ENCODE data around the gene RNF215. TPM values are rescaled to one million over a fixed set of nuclear protein-coding genes. Genes with fewer than 3 reads are reported as not detected.

The RNF215 gene
- total RNA-seq, 1 experiment from 2014 or later, result 24.0 TPM

- peaks cover 11% of the 10 kb centered on the region; the same call in 1 of the 2 replicates for H3F3A ChIP-seq (ENCODE audit: insufficient read depth, low read depth)
- H3K4me2 ChIP-seq, result peak overlapping the region; percentile 92
- H3K27ac ChIP-seq, result no peak overlapping the region
- H3K9me2 ChIP-seq (ENCODE audit: insufficient read depth), result no peaks in the 10 kb centered on the region
- ChIA-PET POLR2A (ENCODE audit: unreplicated experiment) (interaction anchor here (1.0 kb wide), 1 partner anchor 31 kb away, joined by 7 read pairs; no protein-coding TSS in a partner anchor), CTCF (no interaction called here)
- H2AFZ ChIP-seq, result no peak overlapping the region
- H3K4me1 ChIP-seq (replicated peaks; ENCODE audit: insufficient read depth), result peaks cover 18% of the 10 kb centered on the region
- intact Hi-C loops (cut with micrococcal nuclease; ENCODE audit: unreplicated experiment), result loop anchor here (2.0 kb wide), 2 partner anchors 59 to 69 kb away; partner anchors contain the start of gene CASTOR1
- peaks cover 8% of the 10 kb centered on the region; the same call in 1 of the 2 replicates for H3K36me3 ChIP-seq (ENCODE audit: low read depth)
- no peaks in the 10 kb centered on the region for H3K27me3 ChIP-seq (ENCODE audit: insufficient read depth, low read depth)
- H3K9me3 ChIP-seq (ENCODE audit: insufficient read depth, low read depth), result no peaks in the 10 kb centered on the region
- H4K20me1 ChIP-seq (ENCODE audit: insufficient read depth), result peaks cover 34% of the 10 kb centered on the region
- DNase-seq, result no peak
- no peak for TF ChIP-seq EZH2 (IDR thresholded peaks at IDR 0.05; ENCODE audit: low read depth)
- TF ChIP-seq, protein P1, sequence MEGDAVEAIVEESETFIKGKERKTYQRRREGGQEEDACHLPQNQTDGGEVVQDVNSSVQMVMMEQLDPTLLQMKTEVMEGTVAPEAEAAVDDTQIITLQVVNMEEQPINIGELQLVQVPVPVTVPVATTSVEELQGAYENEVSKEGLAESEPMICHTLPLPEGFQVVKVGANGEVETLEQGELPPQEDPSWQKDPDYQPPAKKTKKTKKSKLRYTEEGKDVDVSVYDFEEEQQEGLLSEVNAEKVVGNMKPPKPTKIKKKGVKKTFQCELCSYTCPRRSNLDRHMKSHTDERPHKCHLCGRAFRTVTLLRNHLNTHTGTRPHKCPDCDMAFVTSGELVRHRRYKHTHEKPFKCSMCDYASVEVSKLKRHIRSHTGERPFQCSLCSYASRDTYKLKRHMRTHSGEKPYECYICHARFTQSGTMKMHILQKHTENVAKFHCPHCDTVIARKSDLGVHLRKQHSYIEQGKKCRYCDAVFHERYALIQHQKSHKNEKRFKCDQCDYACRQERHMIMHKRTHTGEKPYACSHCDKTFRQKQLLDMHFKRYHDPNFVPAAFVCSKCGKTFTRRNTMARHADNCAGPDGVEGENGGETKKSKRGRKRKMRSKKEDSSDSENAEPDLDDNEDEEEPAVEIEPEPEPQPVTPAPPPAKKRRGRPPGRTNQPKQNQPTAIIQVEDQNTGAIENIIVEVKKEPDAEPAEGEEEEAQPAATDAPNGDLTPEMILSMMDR (conservative IDR thresholded peaks at IDR 0.05), result no peak
- no TSS peak for BruUV-seq (replicated peaks)
- H3K4me3 ChIP-seq, result peak overlapping the region; percentile 90; the same call in 1 of the 2 replicates
- peaks cover 37% of the 10 kb centered on the region for H3K79me2 ChIP-seq (ENCODE audit: low read depth)
These were observed 29.5 kb downstream of the RNF215 start for GRCh38 chr22:30357650-30358215.

- Histone ChIP-seq H3F3A (ENCODE audit: insufficient read depth, low read depth) (peaks cover 8% of the 10 kb centered on the region; the same call in 1 of the 2 replicates), H3K4me1 (replicated peaks; ENCODE audit: insufficient read depth) (peaks cover 18% of the 10 kb centered on the region), H3K9me3 (ENCODE audit: insufficient read depth, low read depth) (no peaks in the 10 kb centered on the region), H3K4me2 (peak overlapping the region; percentile 92), H3K4me3 (peak overlapping the region; percentile 90), H3K27ac (no peak overlapping the region), H3K36me3 (ENCODE audit: low read depth) (peaks cover 13% of the 10 kb centered on the region; the same call in 1 of the 2 replicates), H2AFZ (peak overlapping the region; percentile 89), H4K20me1 (ENCODE audit: insufficient read depth) (peaks cover 36% of the 10 kb centered on the region), H3K27me3 (ENCODE audit: insufficient read depth, low read depth) (no peaks in the 10 kb centered on the region), H3K79me2 (ENCODE audit: low read depth) (peaks cover 42% of the 10 kb centered on the region), H3K9me2 (ENCODE audit: insufficient read depth) (no peaks in the 10 kb centered on the region)
- TF ChIP-seq EZH2 (IDR thresholded peaks at IDR 0.05; ENCODE audit: low read depth), result no peak
- TF ChIP-seq, protein P1 (conservative IDR thresholded peaks at IDR 0.05), result no peak
- intact Hi-C loops (cut with micrococcal nuclease; ENCODE audit: unreplicated experiment), result loop anchor here (2.0 kb wide), 2 partner anchors 58 to 68 kb away; partner anchors contain the start of gene CASTOR1
- ChIA-PET CTCF (interaction anchor here (0.7 kb wide), 2 partner anchors 69 to 850 kb away, joined by 3 to 5 read pairs; no protein-coding TSS in a partner anchor), POLR2A (ENCODE audit: unreplicated experiment) (interaction anchor here (0.6 to 1.0 kb wide), 4 partner anchors 30 to 80 kb away, joined by 4 to 7 read pairs (median 6); no protein-coding TSS in a partner anchor)
- DNase-seq, result no peak
- BruUV-seq (replicated peaks), result no TSS peak
These were observed 30.0 kb downstream of the RNF215 start for GRCh38 chr22:30357236-30357570.

DNA sequence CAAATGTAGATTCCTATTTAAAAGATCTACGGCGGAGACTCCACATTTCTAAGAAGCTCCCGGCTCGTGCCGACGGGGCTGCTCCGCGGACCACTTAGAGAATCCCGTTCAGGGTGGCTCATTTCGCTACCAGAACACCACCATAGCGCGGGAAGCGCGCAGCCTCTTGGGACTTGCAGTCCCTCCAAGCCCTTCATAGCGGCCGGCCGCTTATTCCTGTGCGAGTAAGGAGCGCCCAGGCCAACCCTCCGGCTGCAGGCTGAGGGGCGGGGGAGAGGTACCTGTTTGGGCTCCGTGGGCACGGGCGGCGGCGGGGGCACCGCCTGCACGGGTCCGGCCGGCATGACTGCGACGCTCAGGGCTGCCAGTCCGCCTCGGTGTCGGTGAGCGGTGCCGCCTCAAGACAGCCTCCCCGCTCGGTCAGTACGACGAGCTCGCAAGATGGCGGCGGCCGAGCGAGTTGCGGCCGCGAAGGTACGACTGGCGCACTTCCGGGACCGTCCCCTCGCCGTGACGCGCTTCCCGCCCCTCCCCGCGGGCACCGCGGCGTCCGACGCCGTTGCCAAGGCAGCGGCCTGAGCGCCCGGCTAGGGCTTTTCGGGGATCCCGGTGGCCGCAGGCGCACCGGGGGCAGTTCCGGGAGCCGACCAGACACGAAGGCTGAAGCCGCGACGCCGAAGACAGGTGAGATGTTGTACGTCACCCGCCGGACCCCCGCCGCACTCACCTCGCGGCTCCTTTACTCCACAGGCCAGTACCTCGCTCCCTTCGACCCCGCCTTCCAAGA is 30.6 kb downstream of the RNF215 start, which contains the start of the genes CCDC157 and SF3A1:
Gene CCDC157, plus strand, starts transcription at position 559 of the 787 bp plus-strand sequence. CDS start 8,994 bp downstream, outside the sequence.
Gene SF3A1, minus strand, starts transcription at position 446 of the 787 bp plus-strand sequence. Its CDS starts 102 bp downstream, at position 344.
- no peak for TF ChIP-seq EZH2 (IDR thresholded peaks at IDR 0.05; ENCODE audit: low read depth)
- TF ChIP-seq, protein P1 (conservative IDR thresholded peaks at IDR 0.05), result no peak; the same call in 1 of the 2 replicates
- peak; percentile 80 to 84 for DNase-seq
- peak within 1 kb of the TSS; percentile 74 for H3K27ac ChIP-seq
- H3K27me3 ChIP-seq (ENCODE audit: insufficient read depth, low read depth), result no peaks in the 10 kb centered on the region
- ChIA-PET CTCF (interaction anchor here (0.7 to 0.9 kb wide), 3 partner anchors 69 to 851 kb away, joined by 3 to 5 read pairs (median 3); no protein-coding TSS in a partner anchor), POLR2A (ENCODE audit: unreplicated experiment) (interaction anchor here (0.5 to 1.0 kb wide), 8 partner anchors 29 to 160 kb away, joined by 3 to 7 read pairs (median 4); no protein-coding TSS in a partner anchor)
- H3K9me2 ChIP-seq (ENCODE audit: insufficient read depth), result no peaks in the 10 kb centered on the region
- BruUV-seq (replicated peaks), result TSS peak; percentile 67
- H3F3A ChIP-seq (ENCODE audit: insufficient read depth, low read depth), result peaks cover 3% of the 10 kb centered on the region; the same call in 1 of the 2 replicates
- peaks cover 47% of the 10 kb centered on the region for H3K79me2 ChIP-seq (ENCODE audit: low read depth)
- peaks cover 14% of the 10 kb centered on the region; the same call in 1 of the 2 replicates for H3K36me3 ChIP-seq (ENCODE audit: low read depth)
- H3K4me2 ChIP-seq, result peak within 1 kb of the TSS; percentile 92
- H4K20me1 ChIP-seq (ENCODE audit: insufficient read depth), result peaks cover 36% of the 10 kb centered on the region
- intact Hi-C loops (cut with micrococcal nuclease; ENCODE audit: unreplicated experiment), result loop anchor here (2.0 kb wide), 2 partner anchors 58 to 68 kb away; partner anchors contain the start of gene CASTOR1
- peak within 1 kb of the TSS; percentile 89 for H2AFZ ChIP-seq
- H3K4me1 ChIP-seq (replicated peaks; ENCODE audit: insufficient read depth), result peaks cover 18% of the 10 kb centered on the region
- no peaks in the 10 kb centered on the region for H3K9me3 ChIP-seq (ENCODE audit: insufficient read depth, low read depth)
- H3K4me3 ChIP-seq, result peak within 1 kb of the TSS; percentile 90
